ENCODE measurements around the gene MUCL3. TPM values are rescaled to one million over a fixed set of nuclear protein-coding genes. Genes with fewer than 3 reads are reported as not detected.

The MUCL3 gene
- total RNA-seq, 1 donor from 2014 or later = not detected

- no peak for FAIRE-seq
- H3K4me3 ChIP-seq (ENCODE audit: insufficient read depth, low read depth, low read length) = no peak overlapping the region
- H3K27ac ChIP-seq (ENCODE audit: low read depth, low read length) = no peak overlapping the region
- peaks cover 18% of the 10 kb centered on the region for H3K27me3 ChIP-seq (ENCODE audit: insufficient read depth, low read length)
- peaks cover 2% of the 10 kb centered on the region for H3K9me3 Mint-ChIP-seq (ENCODE audit: unreplicated experiment)
- no peaks in the 10 kb centered on the region for H3K79me2 ChIP-seq (ENCODE audit: insufficient read depth, low read length)
- no peak overlapping the region for H3K27ac Mint-ChIP-seq (ENCODE audit: unreplicated experiment)
- no peak for DNase-seq (ENCODE audit: low read depth)
- no peak overlapping the region for H3K4me3 Mint-ChIP-seq (ENCODE audit: unreplicated experiment)
- H3K9ac ChIP-seq (ENCODE audit: low read length) = no peak overlapping the region
- peaks cover 6% of the 10 kb centered on the region for H3K4me1 ChIP-seq (ENCODE audit: insufficient read depth, low read length)
- H3K36me3 Mint-ChIP-seq (ENCODE audit: low read depth, unreplicated experiment) = no peaks in the 10 kb centered on the region
- no peaks in the 10 kb centered on the region for H3K36me3 ChIP-seq (ENCODE audit: insufficient read depth, low read length)
- no peaks in the 10 kb centered on the region for H3K9me3 ChIP-seq (ENCODE audit: insufficient read depth, low read depth, low read length)
- peaks cover 6% of the 10 kb centered on the region for H3K4me1 Mint-ChIP-seq (ENCODE audit: low read depth, unreplicated experiment)
- H3K4me2 ChIP-seq (ENCODE audit: low read length) = no peak overlapping the region
- H3K27me3 Mint-ChIP-seq (ENCODE audit: low read depth, unreplicated experiment) = peaks cover 48% of the 10 kb centered on the region
- TF ChIP-seq EZH2 (IDR thresholded peaks at IDR 0.05; ENCODE audit: insufficient read depth, low read length) = no peak
- H2AFZ ChIP-seq (ENCODE audit: low read depth, low read length) = no peak overlapping the region
- no peaks in the 10 kb centered on the region for H4K20me1 ChIP-seq (ENCODE audit: insufficient read depth, low read length)
Observed at GRCh38 chr6:30957716-30958115, 16.9 kb downstream of the MUCL3 start.

- Mint-ChIP-seq H3K36me3 (ENCODE audit: low read depth, unreplicated experiment) (peaks cover under 1% of the 10 kb centered on the region), H3K9me3 (ENCODE audit: unreplicated experiment) (peaks cover 9% of the 10 kb centered on the region), H3K27ac (ENCODE audit: unreplicated experiment) (no peak overlapping the region), H3K27me3 (ENCODE audit: low read depth, unreplicated experiment) (peaks cover 37% of the 10 kb centered on the region), H3K4me3 (ENCODE audit: unreplicated experiment) (no peak overlapping the region), H3K4me1 (ENCODE audit: low read depth, unreplicated experiment) (peaks cover 7% of the 10 kb centered on the region)
- no peaks in the 10 kb centered on the region for H3K79me2 ChIP-seq (ENCODE audit: insufficient read depth, low read length)
- no peak overlapping the region for H3K9ac ChIP-seq (ENCODE audit: low read length)
- no peak overlapping the region for H3K4me2 ChIP-seq (ENCODE audit: low read length)
- H3K4me3 ChIP-seq (ENCODE audit: insufficient read depth, low read depth, low read length) = no peak overlapping the region
- no peaks in the 10 kb centered on the region for H4K20me1 ChIP-seq (ENCODE audit: insufficient read depth, low read length)
- no peak for TF ChIP-seq CTCF (IDR thresholded peaks at IDR 0.05; ENCODE audit: insufficient read depth, low read depth, low read length)
- no peaks in the 10 kb centered on the region for H3K9me3 ChIP-seq (ENCODE audit: insufficient read depth, low read depth, low read length)
- no peak overlapping the region for H2AFZ ChIP-seq (ENCODE audit: low read depth, low read length)
- H3K27me3 ChIP-seq (ENCODE audit: insufficient read depth, low read length) = peaks cover 5% of the 10 kb centered on the region
- peak; percentile 8 for DNase-seq (ENCODE audit: low read depth)
- peaks cover 4% of the 10 kb centered on the region for H3K4me1 ChIP-seq (ENCODE audit: insufficient read depth, low read length)
- no peak for FAIRE-seq
- H3K36me3 ChIP-seq (ENCODE audit: insufficient read depth, low read length) = no peaks in the 10 kb centered on the region
- no peak overlapping the region for H3K27ac ChIP-seq (ENCODE audit: low read depth, low read length)
Observed at GRCh38 chr6:30960907-30961673, 20.3 kb downstream of the MUCL3 start.

- no peak overlapping the region for H3K9ac ChIP-seq (ENCODE audit: low read length)
- no peak overlapping the region for H3K27ac ChIP-seq (ENCODE audit: low read depth, low read length)
- no peak overlapping the region for H3K4me3 Mint-ChIP-seq (ENCODE audit: unreplicated experiment)
- no peaks in the 10 kb centered on the region for H4K20me1 ChIP-seq (ENCODE audit: insufficient read depth, low read length)
- no peaks in the 10 kb centered on the region for H3K9me3 ChIP-seq (ENCODE audit: insufficient read depth, low read depth, low read length)
- DNase-seq (ENCODE audit: low read depth) (no peak), FAIRE-seq (no peak)
- H3K9me3 Mint-ChIP-seq (ENCODE audit: unreplicated experiment) = peaks cover 7% of the 10 kb centered on the region
- peaks cover 4% of the 10 kb centered on the region for H3K4me1 ChIP-seq (ENCODE audit: insufficient read depth, low read length)
- no peaks in the 10 kb centered on the region for H3K79me2 ChIP-seq (ENCODE audit: insufficient read depth, low read length)
- TF ChIP-seq EZH2 (IDR thresholded peaks at IDR 0.05; ENCODE audit: insufficient read depth, low read length) (no peak), CTCF (IDR thresholded peaks at IDR 0.05; ENCODE audit: insufficient read depth, low read depth, low read length) (no peak)
- peaks cover 28% of the 10 kb centered on the region for H3K27me3 Mint-ChIP-seq (ENCODE audit: low read depth, unreplicated experiment)
- H3K4me3 ChIP-seq (ENCODE audit: insufficient read depth, low read depth, low read length) = no peak overlapping the region
- no peak overlapping the region for H3K27ac Mint-ChIP-seq (ENCODE audit: unreplicated experiment)
- H2AFZ ChIP-seq (ENCODE audit: low read depth, low read length) = no peak overlapping the region
- no peaks in the 10 kb centered on the region for H3K36me3 ChIP-seq (ENCODE audit: insufficient read depth, low read length)
- peaks cover 7% of the 10 kb centered on the region for H3K4me1 Mint-ChIP-seq (ENCODE audit: low read depth, unreplicated experiment)
- H3K4me2 ChIP-seq (ENCODE audit: low read length) = no peak overlapping the region
- peaks cover 2% of the 10 kb centered on the region for H3K27me3 ChIP-seq (ENCODE audit: insufficient read depth, low read length)
- H3K36me3 Mint-ChIP-seq (ENCODE audit: low read depth, unreplicated experiment) = peaks cover 2% of the 10 kb centered on the region
Observed at GRCh38 chr6:30962716-30963115, 21.9 kb downstream of the MUCL3 start.

Measured in astrocyte (in vitro differentiated cells and primary cell).